Stimulated activated CD4-positive, alpha-beta T cell treated with anti-CD3 and anti-CD28 coated beads, TNF-alpha, amount 100 ng/mL, for 1 hour (primary cell): ENCODE data around the gene ACOT7.

Experiments
- DNase-seq, 3 donors: peaks; one replicate each; pipeline ENCODE4 v3.0.0-alpha.2; 2020; ENCODE audit warnings: low read depth in 3 of 3, low spot score in 1 of 3

Gene ACOT7

GRCh38 chr1:6272452-6272851, 121.1 kb downstream of the ACOT7 start:
- no peak for DNase-seq

- no peak for DNase-seq
Observed at GRCh38 chr1:6271554-6271953, 122.0 kb downstream of the ACOT7 start.

- no peak for DNase-seq
Observed at GRCh38 chr1:6271006-6271405, 122.6 kb downstream of the ACOT7 start.

- no peak for DNase-seq
Observed at GRCh38 chr1:6270401-6270800, 123.2 kb downstream of the ACOT7 start.

GRCh38 chr1:6269720-6270400, 123.7 kb downstream of the ACOT7 start:
- no peak for DNase-seq

GRCh38 chr1:6269296-6269695, 124.3 kb downstream of the ACOT7 start:
- no peak for DNase-seq

- no peak for DNase-seq
Observed at GRCh38 chr1:6268415-6268814, 125.2 kb downstream of the ACOT7 start.

GRCh38 chr1:6267686-6268322, 125.8 kb downstream of the ACOT7 start:
- DNase-seq = no peak

- no peak for DNase-seq
Observed at GRCh38 chr1:6266641-6267040, 126.9 kb downstream of the ACOT7 start.

GRCh38 chr1:6265151-6265550, 128.4 kb downstream of the ACOT7 start:
- DNase-seq = no peak

GRCh38 chr1:6263716-6264115, 129.9 kb downstream of the ACOT7 start:
- no peak for DNase-seq

GRCh38 chr1:6262555-6263420, 130.8 kb downstream of the ACOT7 start:
- DNase-seq = no peak

GRCh38 chr1:6261615-6261995, 132.0 kb downstream of the ACOT7 start:
- DNase-seq = no peak

GRCh38 chr1:6260961-6261614, 132.5 kb downstream of the ACOT7 start, which contains the start of gene GPR153:
TSS of gene GPR153 (minus strand) at chr1:6261098. CDS start at chr1:6254905, 6,193 bp downstream.
- peak in 1 of 3 donors; percentile 54 for DNase-seq

- no peak for DNase-seq
Observed at GRCh38 chr1:6260433-6260934, 133.1 kb downstream of the ACOT7 start.

GRCh38 chr1:6259491-6260362, 133.8 kb downstream of the ACOT7 start:
- DNase-seq = peak; percentile 19 to 58 (median 49)

GRCh38 chr1:6258675-6259074, 134.9 kb downstream of the ACOT7 start:
- DNase-seq = no peak

GRCh38 chr1:6257541-6258069, 136.0 kb downstream of the ACOT7 start:
- no peak for DNase-seq

GRCh38 chr1:6256645-6257044, 136.9 kb downstream of the ACOT7 start:
- no peak for DNase-seq

GRCh38 chr1:6254691-6255090, 138.9 kb downstream of the ACOT7 start:
- no peak for DNase-seq
